Endothelial cell (in vitro differentiated cells): ENCODE results near the gene POLR1A. TPM values are rescaled to one million over a fixed set of nuclear protein-coding genes. Genes with fewer than 3 reads are reported as not detected.

Experiments used
- DNase-seq: peaks from one replicate; pipeline ENCODE4 v3.0.0; 2021; ENCODE audit warnings: low spot score
- H3K27ac Mint-ChIP-seq: one replicate; pipeline ENCODE4 v1.8.0; 2021; ENCODE audit warnings: mixed read lengths, inconsistent platforms; ENCODE audit not compliant: unreplicated experiment
- H3K27me3 Mint-ChIP-seq: one replicate; pipeline ENCODE4 v1.8.0; 2021; ENCODE audit warnings: mild to moderate bottlenecking, moderate library complexity, mixed read lengths, inconsistent platforms; ENCODE audit not compliant: unreplicated experiment
- H3K36me3 Mint-ChIP-seq: one replicate; pipeline ENCODE4 v1.8.0; 2021; ENCODE audit warnings: mild to moderate bottlenecking, low read depth, mixed read lengths, inconsistent platforms; ENCODE audit not compliant: unreplicated experiment
- H3K4me1 Mint-ChIP-seq: one replicate; pipeline ENCODE4 v1.8.0; 2021; ENCODE audit warnings: mild to moderate bottlenecking, mixed read lengths, inconsistent platforms; ENCODE audit not compliant: unreplicated experiment
- H3K4me3 Mint-ChIP-seq: one replicate; pipeline ENCODE4 v1.8.0; 2021; ENCODE audit warnings: mild to moderate bottlenecking, mixed read lengths, inconsistent platforms; ENCODE audit not compliant: unreplicated experiment
- H3K9me3 Mint-ChIP-seq: one replicate; pipeline ENCODE4 v1.8.0; 2021; ENCODE audit warnings: mixed read lengths, inconsistent platforms; ENCODE audit not compliant: unreplicated experiment
- total RNA-seq: library from RNA; stranded (reverse); fragmentation: NEBNext Ultra II Directional; extraction: Animal tissue kit (Norgen Biotek cat#: 25700); gene quantifications from one replicate; pipeline ENCODE4 v1.2.1, GENCODE V29; 2021; ENCODE audit not compliant: unreplicated experiment
- TF ChIP-seq, protein P1 (sequence below): fragments of 200-600 bp; sonication (generic); IDR thresholded peaks from one replicate; pipeline ENCODE4 v1.5.0; 2021; ENCODE audit warnings: antibody characterized with exemption; ENCODE audit not compliant: unreplicated experiment

Gene POLR1A
- total RNA-seq, 1 donor from 2014 or later = 30.4 TPM

DNA sequence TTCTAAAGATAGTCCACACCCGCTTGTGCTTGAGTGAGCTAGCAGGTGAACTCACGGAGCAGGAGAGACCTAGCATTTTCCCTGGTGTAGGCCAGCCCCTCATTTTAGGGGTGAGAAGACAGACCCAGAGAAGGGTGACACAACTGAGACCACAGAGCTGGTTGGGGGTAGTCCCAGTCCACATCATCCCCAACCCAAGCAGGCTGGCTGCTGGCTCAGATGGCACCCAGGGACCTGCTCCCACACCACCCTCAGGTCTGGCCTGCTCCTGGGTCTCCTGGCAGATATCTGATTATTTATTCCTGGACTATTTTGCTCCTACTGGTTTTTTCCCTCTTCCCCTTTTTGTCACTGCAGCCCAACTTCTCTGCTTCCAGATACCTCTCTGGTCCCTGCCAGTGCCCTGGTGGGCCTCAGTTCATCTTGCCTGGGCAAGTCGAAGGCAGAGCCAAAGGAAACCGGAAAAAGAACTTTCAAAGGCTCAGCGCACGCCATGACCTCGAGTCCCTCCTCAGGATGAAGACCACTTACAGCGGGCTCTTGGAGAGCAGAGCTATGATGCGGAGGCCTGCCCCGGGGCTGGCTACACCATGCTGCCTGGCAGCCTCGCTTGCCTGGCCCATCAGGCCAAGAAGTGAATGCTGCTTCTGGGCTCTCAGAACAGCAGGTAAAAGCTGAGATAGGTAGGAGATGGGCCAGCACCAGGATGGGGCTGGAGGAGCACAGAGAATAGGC is 72.7 kb downstream of the POLR1A start:
- no peak overlapping the region for H3K27ac Mint-ChIP-seq

DNA sequence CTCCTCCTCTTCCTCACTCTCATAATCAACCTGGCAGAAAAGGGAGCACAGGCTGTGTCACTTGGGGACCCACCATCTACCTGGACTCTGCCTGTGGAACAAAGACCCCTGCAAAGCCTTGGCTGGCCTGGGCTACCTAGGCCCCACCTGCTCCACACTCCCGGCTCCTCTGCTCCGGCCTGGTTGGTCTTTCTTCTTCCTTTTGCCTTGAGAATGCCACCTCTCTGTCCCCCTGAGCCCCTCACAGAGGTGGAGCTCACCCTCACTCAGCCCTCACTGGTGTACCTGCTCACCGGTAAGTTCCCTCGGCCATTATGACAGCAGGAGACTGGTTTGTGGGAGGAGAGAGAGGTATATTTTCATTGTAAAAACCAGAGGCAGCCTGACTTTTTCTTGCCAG is 74.1 kb downstream of the POLR1A start:
- DNase-seq = no peak
- Mint-ChIP-seq H3K27ac (no peak overlapping the region), H3K4me3 (peak overlapping the region; percentile 69), H3K9me3 (no peaks in the 10 kb centered on the region), H3K36me3 (peaks cover 60% of the 10 kb centered on the region), H3K4me1 (peaks cover 42% of the 10 kb centered on the region), H3K27me3 (no peaks in the 10 kb centered on the region)
- TF ChIP-seq, protein P1, sequence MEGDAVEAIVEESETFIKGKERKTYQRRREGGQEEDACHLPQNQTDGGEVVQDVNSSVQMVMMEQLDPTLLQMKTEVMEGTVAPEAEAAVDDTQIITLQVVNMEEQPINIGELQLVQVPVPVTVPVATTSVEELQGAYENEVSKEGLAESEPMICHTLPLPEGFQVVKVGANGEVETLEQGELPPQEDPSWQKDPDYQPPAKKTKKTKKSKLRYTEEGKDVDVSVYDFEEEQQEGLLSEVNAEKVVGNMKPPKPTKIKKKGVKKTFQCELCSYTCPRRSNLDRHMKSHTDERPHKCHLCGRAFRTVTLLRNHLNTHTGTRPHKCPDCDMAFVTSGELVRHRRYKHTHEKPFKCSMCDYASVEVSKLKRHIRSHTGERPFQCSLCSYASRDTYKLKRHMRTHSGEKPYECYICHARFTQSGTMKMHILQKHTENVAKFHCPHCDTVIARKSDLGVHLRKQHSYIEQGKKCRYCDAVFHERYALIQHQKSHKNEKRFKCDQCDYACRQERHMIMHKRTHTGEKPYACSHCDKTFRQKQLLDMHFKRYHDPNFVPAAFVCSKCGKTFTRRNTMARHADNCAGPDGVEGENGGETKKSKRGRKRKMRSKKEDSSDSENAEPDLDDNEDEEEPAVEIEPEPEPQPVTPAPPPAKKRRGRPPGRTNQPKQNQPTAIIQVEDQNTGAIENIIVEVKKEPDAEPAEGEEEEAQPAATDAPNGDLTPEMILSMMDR = no peak

More for the DNA sequence above, 72.7 kb downstream of the POLR1A start:
- H3K36me3 Mint-ChIP-seq = peaks cover 54% of the 10 kb centered on the region
- DNase-seq = no peak
- H3K4me3 Mint-ChIP-seq = no peak overlapping the region
- TF ChIP-seq, protein P1 = no peak
- no peaks in the 10 kb centered on the region for H3K9me3 Mint-ChIP-seq
- H3K27me3 Mint-ChIP-seq = peaks cover 2% of the 10 kb centered on the region
- peaks cover 46% of the 10 kb centered on the region for H3K4me1 Mint-ChIP-seq

DNA sequence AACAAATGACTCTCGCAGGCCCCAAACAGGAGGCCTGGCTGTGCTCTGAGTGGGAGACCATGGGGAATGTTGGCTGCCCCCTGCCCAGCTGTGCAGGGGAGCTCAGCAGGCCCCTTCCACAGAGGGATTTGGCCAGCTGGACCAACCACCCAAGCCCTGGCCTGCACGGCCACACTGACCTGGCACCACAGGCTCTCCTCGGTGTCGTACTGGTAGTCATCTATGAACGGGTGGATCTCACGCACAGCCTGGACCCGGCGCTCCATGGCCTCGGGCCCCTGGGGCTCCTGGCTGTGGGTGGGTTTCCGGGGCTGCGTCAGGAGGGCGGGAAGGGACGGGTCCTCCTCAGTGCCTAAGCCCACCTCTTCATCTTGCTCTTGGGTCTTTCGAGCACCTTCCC is 74.5 kb downstream of the POLR1A start:
- Mint-ChIP-seq H3K9me3 (no peaks in the 10 kb centered on the region), H3K4me1 (peaks cover 37% of the 10 kb centered on the region), H3K27ac (no peak overlapping the region), H3K4me3 (peak overlapping the region; percentile 69), H3K36me3 (peaks cover 64% of the 10 kb centered on the region), H3K27me3 (no peaks in the 10 kb centered on the region)
- TF ChIP-seq, protein P1 = no peak
- no peak for DNase-seq

DNA sequence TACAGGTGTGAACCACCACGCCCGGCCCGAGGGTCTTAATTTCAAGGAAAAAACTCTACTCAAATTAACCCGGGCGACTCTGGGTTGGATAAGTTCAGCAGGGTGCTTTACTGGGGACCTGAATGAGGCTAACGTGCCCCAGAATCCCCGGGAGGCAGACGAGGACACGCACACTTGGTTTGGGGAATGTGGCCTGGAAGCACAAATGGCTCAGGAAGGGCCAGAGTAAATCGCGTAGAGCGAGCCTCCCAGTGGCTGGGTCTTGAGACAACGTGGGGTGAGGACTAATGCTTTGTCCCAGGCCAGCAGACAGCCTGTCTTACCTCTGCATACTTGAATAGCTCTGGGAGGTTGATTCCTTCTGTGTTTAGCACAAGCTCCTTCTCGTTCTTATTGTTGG is 75.8 kb downstream of the POLR1A start:
- Mint-ChIP-seq H3K4me3 (no peak overlapping the region), H3K27me3 (no peaks in the 10 kb centered on the region), H3K9me3 (no peaks in the 10 kb centered on the region), H3K27ac (no peak overlapping the region), H3K36me3 (peaks cover 65% of the 10 kb centered on the region), H3K4me1 (peaks cover 26% of the 10 kb centered on the region)
- TF ChIP-seq, protein P1 = no peak
- no peak for DNase-seq

DNA sequence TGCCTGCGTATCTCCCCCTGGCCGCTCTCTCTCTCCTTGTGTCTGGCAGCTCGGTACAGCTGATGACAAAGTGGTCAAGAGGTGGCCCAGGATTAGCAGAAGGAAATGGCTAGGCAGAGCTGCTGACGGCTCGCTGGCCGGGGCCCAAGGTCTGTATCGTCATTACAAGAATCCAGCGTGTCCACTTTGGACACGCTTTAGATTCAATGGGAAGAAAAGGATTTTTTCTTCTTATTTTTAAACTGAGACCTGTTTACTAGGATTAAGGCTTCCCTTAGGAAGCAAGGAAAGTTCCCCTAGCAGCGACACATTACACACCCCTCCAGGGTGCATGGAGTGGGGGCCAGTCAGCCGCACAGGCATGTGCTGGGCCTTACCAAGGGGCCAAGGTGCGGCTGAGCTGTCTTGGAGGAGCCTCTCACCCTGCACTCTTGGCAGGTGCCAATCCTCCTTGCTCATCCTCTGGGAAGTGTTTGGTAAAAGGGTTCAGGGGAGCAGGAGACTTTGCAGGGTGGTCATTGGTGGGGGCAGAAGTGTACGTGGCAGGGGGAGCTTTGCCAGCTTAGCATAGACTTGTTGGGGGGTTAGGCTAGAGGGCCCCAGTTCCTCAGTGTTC is 76.8 kb downstream of the POLR1A start:
- Mint-ChIP-seq H3K4me1 (peaks cover 17% of the 10 kb centered on the region), H3K36me3 (peaks cover 65% of the 10 kb centered on the region)

More for the DNA sequence above, 76.8 kb downstream of the POLR1A start:
- Mint-ChIP-seq H3K27ac (peak overlapping the region; percentile 64), H3K27me3 (peaks cover under 1% of the 10 kb centered on the region), H3K9me3 (no peaks in the 10 kb centered on the region), H3K4me3 (no peak overlapping the region)
- DNase-seq = no peak
- TF ChIP-seq, protein P1 = no peak
